ENCODE measurements around the gene MTRR.

Gene MTRR

GRCh38 chr5:7857926-7858632 lies 10.9 kb upstream of the MTRR start:
- Histone ChIP-seq H3K36me3 (peaks cover 28% of the 10 kb centered on the region), H3K9me3 (no peaks in the 10 kb centered on the region), H3K4me3 (ENCODE audit: low read depth, low read length) (no peak overlapping the region), H3K27me3 (no peaks in the 10 kb centered on the region), H3K4me1 (no peaks in the 10 kb centered on the region)
- TF ChIP-seq, protein P1, sequence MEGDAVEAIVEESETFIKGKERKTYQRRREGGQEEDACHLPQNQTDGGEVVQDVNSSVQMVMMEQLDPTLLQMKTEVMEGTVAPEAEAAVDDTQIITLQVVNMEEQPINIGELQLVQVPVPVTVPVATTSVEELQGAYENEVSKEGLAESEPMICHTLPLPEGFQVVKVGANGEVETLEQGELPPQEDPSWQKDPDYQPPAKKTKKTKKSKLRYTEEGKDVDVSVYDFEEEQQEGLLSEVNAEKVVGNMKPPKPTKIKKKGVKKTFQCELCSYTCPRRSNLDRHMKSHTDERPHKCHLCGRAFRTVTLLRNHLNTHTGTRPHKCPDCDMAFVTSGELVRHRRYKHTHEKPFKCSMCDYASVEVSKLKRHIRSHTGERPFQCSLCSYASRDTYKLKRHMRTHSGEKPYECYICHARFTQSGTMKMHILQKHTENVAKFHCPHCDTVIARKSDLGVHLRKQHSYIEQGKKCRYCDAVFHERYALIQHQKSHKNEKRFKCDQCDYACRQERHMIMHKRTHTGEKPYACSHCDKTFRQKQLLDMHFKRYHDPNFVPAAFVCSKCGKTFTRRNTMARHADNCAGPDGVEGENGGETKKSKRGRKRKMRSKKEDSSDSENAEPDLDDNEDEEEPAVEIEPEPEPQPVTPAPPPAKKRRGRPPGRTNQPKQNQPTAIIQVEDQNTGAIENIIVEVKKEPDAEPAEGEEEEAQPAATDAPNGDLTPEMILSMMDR (IDR thresholded peaks at IDR 0.05; ENCODE audit: low read depth, low read length), result no peak
- DNase-seq, result no peak

GRCh38 chr5:7866196-7866595 lies 2.8 kb upstream of the MTRR start:
- no peaks in the 10 kb centered on the region for H3K9me3 ChIP-seq
- TF ChIP-seq, protein P1 (IDR thresholded peaks at IDR 0.05; ENCODE audit: low read depth, low read length), result no peak
- H3K4me1 ChIP-seq, result peaks cover 5% of the 10 kb centered on the region
- DNase-seq, result no peak
- no peak overlapping the region for H3K4me3 ChIP-seq (ENCODE audit: low read depth, low read length)
- H3K27me3 ChIP-seq, result no peaks in the 10 kb centered on the region
- H3K36me3 ChIP-seq, result peaks cover 37% of the 10 kb centered on the region

DNA sequence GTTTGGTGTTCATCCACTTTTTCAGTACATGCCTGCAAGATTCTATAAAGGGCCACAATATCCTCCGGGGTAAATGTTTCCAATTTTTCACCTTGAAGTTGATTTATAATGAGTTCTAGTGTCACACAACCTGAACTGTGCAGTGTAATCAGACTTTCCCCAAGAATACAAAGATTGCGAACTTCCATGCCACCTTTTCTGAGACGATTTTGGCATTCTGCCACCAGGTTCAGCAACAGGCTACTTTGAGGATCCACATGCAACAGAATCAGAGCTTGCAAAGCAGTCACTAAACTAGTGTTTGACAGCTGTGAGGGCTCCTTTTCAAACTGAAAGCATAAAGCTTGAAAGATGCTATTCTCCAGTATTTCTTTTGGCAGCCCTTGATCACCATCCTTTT lies 1.7 kb upstream of the MTRR start:
- no peak for DNase-seq
- no peaks in the 10 kb centered on the region for H3K27me3 ChIP-seq
- peaks cover 35% of the 10 kb centered on the region for H3K36me3 ChIP-seq
- H3K4me1 ChIP-seq, result peaks cover 5% of the 10 kb centered on the region
- H3K4me3 ChIP-seq (ENCODE audit: low read depth, low read length), result 0 out of 2 replicates have a peak overlapping the region, but pooled peaks have one; percentile 94
- H3K9me3 ChIP-seq, result no peaks in the 10 kb centered on the region
- TF ChIP-seq, protein P1 (IDR thresholded peaks at IDR 0.05; ENCODE audit: low read depth, low read length), result no peak

GRCh38 chr5:7868427-7868772 lies 548 bp upstream of the MTRR start:
- Histone ChIP-seq H3K27me3 (no peaks in the 10 kb centered on the region), H3K4me1 (peaks cover 5% of the 10 kb centered on the region), H3K9me3 (no peaks in the 10 kb centered on the region), H3K36me3 (peaks cover 31% of the 10 kb centered on the region), H3K4me3 (ENCODE audit: low read depth, low read length) (peak overlapping the region; percentile 94)
- DNase-seq, result no peak
- TF ChIP-seq, protein P1 (IDR thresholded peaks at IDR 0.05; ENCODE audit: low read depth, low read length), result no peak

GRCh38 chr5:7869474-7870136 lies 657 bp downstream of the MTRR start:
- peaks cover 5% of the 10 kb centered on the region for H3K4me1 ChIP-seq
- H3K27me3 ChIP-seq, result no peaks in the 10 kb centered on the region
- TF ChIP-seq, protein P1 (IDR thresholded peaks at IDR 0.05; ENCODE audit: low read depth, low read length), result no peak
- no peak for DNase-seq
- peaks cover 22% of the 10 kb centered on the region for H3K36me3 ChIP-seq
- no peaks in the 10 kb centered on the region for H3K9me3 ChIP-seq
- H3K4me3 ChIP-seq (ENCODE audit: low read depth, low read length), result peak overlapping the region; percentile 94

DNA sequence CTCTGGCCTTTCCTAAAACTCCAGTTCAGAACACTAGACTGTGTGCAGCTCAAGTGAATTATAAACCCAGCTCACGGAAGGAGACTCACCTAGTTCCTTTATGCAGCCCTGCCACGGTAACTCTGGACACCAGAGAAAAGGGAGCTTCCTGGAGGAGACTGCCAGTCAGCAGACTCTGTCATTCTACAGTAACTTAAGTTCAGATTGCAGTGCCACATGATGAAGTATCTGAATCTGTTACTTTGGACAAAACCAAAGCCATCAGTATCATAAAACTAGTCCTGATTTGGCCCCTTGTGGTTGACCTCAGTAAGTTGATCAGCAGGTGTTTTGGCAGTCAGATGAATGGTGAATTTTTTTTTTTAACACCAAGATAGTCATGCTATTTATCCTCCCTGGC lies 2.7 kb downstream of the MTRR start:
- TF ChIP-seq, protein P1 (IDR thresholded peaks at IDR 0.05; ENCODE audit: low read depth, low read length), result no peak
- H3K4me3 ChIP-seq (ENCODE audit: low read depth, low read length), result no peak overlapping the region
- H3K36me3 ChIP-seq, result peaks cover 27% of the 10 kb centered on the region
- H3K9me3 ChIP-seq, result no peaks in the 10 kb centered on the region
- no peaks in the 10 kb centered on the region for H3K27me3 ChIP-seq
- no peak for DNase-seq
- peaks cover 5% of the 10 kb centered on the region for H3K4me1 ChIP-seq
